ENCODE results near the gene PTPRG. TPM values are rescaled to one million over a fixed set of nuclear protein-coding genes. Genes with fewer than 3 reads are reported as not detected.

PTPRG gene
- total and polyA plus RNA-seq, 4 donors: 3.6 to 35.6 (median 8.1) TPM

GRCh38 chr3:61907210-61907795 lies 345.9 kb downstream of the PTPRG start:
- no peak for DNase-seq (ENCODE audit: low spot score)
- Histone ChIP-seq H3K27ac (ENCODE audit: low read depth in 1 of 2, low read length in 2 of 2) (no peak overlapping the region), H3K36me3 (ENCODE audit: control insufficient read depth in 4 of 4, insufficient read depth in 3 of 4, low read depth in 1 of 4, low read length in 3 of 4) (no peaks in the 10 kb centered on the region), H3K4me1 (ENCODE audit: control insufficient read depth in 4 of 4, insufficient read depth in 4 of 4, low read length in 3 of 4) (peaks cover 5 to 28% (median 24%) of the 10 kb centered on the region in 4 donors), H3K27me3 (ENCODE audit: control insufficient read depth in 4 of 4, insufficient read depth in 4 of 4, low read length in 3 of 4) (no peaks in the 10 kb centered on the region), H3K9me3 (ENCODE audit: control insufficient read depth in 4 of 4, low read length in 3 of 4) (no peaks in the 10 kb centered on the region), H3K9ac (ENCODE audit: low read depth in 1 of 2, low read length in 2 of 2) (no peak overlapping the region), H3K4me3 (ENCODE audit: low read depth in 1 of 3, low read length in 3 of 3) (no peak overlapping the region)
- 92% methylated on average over 7 of the region's 7 CpGs for WGBS
- TF ChIP-seq NR2F2 (IDR thresholded peaks at IDR 0.05): no peak
- no peak for TF ChIP-seq RAD21 (IDR thresholded peaks at IDR 0.05)
- no peak for TF ChIP-seq HNF4G (IDR thresholded peaks at IDR 0.05)
- TF ChIP-seq ATF3 (IDR thresholded peaks at IDR 0.05): no peak
- TF ChIP-seq YY1 (IDR thresholded peaks at IDR 0.05): no peak
- no peak for TF ChIP-seq REST (IDR thresholded peaks at IDR 0.05)
- TF ChIP-seq ZBTB33 (IDR thresholded peaks at IDR 0.05): no peak
- no peak for TF ChIP-seq SP1 (IDR thresholded peaks at IDR 0.05)
- no peak for TF ChIP-seq GABPA (IDR thresholded peaks at IDR 0.05 in 1 of 2, conservative IDR thresholded peaks at IDR 0.05 in 1 of 2)
- TF ChIP-seq RXRA (IDR thresholded peaks at IDR 0.05): no peak
- no peak for TF ChIP-seq HNF4A (conservative IDR thresholded peaks at IDR 0.05)
- TF ChIP-seq MAX (IDR thresholded peaks at IDR 0.05): no peak
- no peak for TF ChIP-seq TAF1 (conservative IDR thresholded peaks at IDR 0.05)
- no peak for TF ChIP-seq FOXA2 (IDR thresholded peaks at IDR 0.05)
- no peak for TF ChIP-seq FOXA1 (IDR thresholded peaks at IDR 0.05)

GRCh38 chr3:61908382-61908781 lies 347.0 kb downstream of the PTPRG start:
- TF ChIP-seq SP1 (IDR thresholded peaks at IDR 0.05): peak; percentile 36
- TF ChIP-seq MAX (IDR thresholded peaks at IDR 0.05): peak; percentile 35
- no peak for TF ChIP-seq EGR1 (IDR thresholded peaks at IDR 0.05; ENCODE audit: low read depth in 2 of 2)
- TF ChIP-seq RXRA (IDR thresholded peaks at IDR 0.05): peak; percentile 73 to 85
- TF ChIP-seq JUND (IDR thresholded peaks at IDR 0.05): peak in 1 of 2 donors; percentile 56
- peak in 1 of 2 donors; percentile 11 for TF ChIP-seq RAD21 (IDR thresholded peaks at IDR 0.05)
- no peak for TF ChIP-seq REST (IDR thresholded peaks at IDR 0.05)
- TF ChIP-seq HNF4A (conservative IDR thresholded peaks at IDR 0.05): peak; percentile 59 to 63
- TF ChIP-seq FOXA1 (IDR thresholded peaks at IDR 0.05): no peak
- Histone ChIP-seq H3K4me3 (ENCODE audit: low read depth in 1 of 3, low read length in 3 of 3) (no peak overlapping the region), H3K27me3 (ENCODE audit: control insufficient read depth in 4 of 4, insufficient read depth in 4 of 4, low read length in 3 of 4) (no peaks in the 10 kb centered on the region), H3K4me1 (ENCODE audit: control insufficient read depth in 4 of 4, insufficient read depth in 4 of 4, low read length in 3 of 4) (peaks cover 5 to 28% (median 24%) of the 10 kb centered on the region in 4 donors), H3K9ac (ENCODE audit: low read depth in 1 of 2, low read length in 2 of 2) (no peak overlapping the region), H3K9me3 (ENCODE audit: control insufficient read depth in 4 of 4, low read length in 3 of 4) (no peaks in the 10 kb centered on the region), H3K36me3 (ENCODE audit: control insufficient read depth in 4 of 4, insufficient read depth in 3 of 4, low read depth in 1 of 4, low read length in 3 of 4) (no peaks in the 10 kb centered on the region), H3K27ac (ENCODE audit: low read depth in 1 of 2, low read length in 2 of 2) (peak overlapping the region; percentile 43 to 74)
- WGBS: 21% methylated on average over 1 of the region's 1 CpG
- no peak for DNase-seq (ENCODE audit: low spot score)

All from liver (tissue), 9 donors.